NCI-H187 treated with DMSO at 0.1 percent for 48 hours (cell line): ENCODE results near the gene ARHGAP26.

Experiments
- DNase-seq: peaks from one replicate; lab custom pipeline; 2025; lab: John Stamatoyannopoulos, UW

ARHGAP26 gene

GRCh38 chr5:143206196-143207053, 436.2 kb downstream of the ARHGAP26 start:
- no peak for DNase-seq

GRCh38 chr5:143207058-143207457, 436.9 kb downstream of the ARHGAP26 start:
- DNase-seq = no peak

- no peak for DNase-seq
Observed at GRCh38 chr5:143207563-143208364, 437.6 kb downstream of the ARHGAP26 start.

- DNase-seq = no peak
Observed at GRCh38 chr5:143208365-143208641, 438.1 kb downstream of the ARHGAP26 start.

- no peak for DNase-seq
Observed at GRCh38 chr5:143208781-143209510, 438.8 kb downstream of the ARHGAP26 start.

GRCh38 chr5:143209881-143210395, 439.8 kb downstream of the ARHGAP26 start:
- no peak for DNase-seq

- DNase-seq = no peak
Observed at GRCh38 chr5:143210576-143210975, 440.4 kb downstream of the ARHGAP26 start.

GRCh38 chr5:143212261-143212660, 442.1 kb downstream of the ARHGAP26 start:
- DNase-seq = no peak

GRCh38 chr5:143213231-143213850, 443.2 kb downstream of the ARHGAP26 start:
- DNase-seq = no peak

GRCh38 chr5:143213851-143214363, 443.7 kb downstream of the ARHGAP26 start:
- no peak for DNase-seq

- no peak for DNase-seq
Observed at GRCh38 chr5:143214458-143214857, 444.3 kb downstream of the ARHGAP26 start.

- no peak for DNase-seq
Observed at GRCh38 chr5:143214890-143215289, 444.7 kb downstream of the ARHGAP26 start.

- DNase-seq = no peak
Observed at GRCh38 chr5:143215690-143216089, 445.5 kb downstream of the ARHGAP26 start.

- DNase-seq = no peak
Observed at GRCh38 chr5:143216211-143216610, 446.0 kb downstream of the ARHGAP26 start.

GRCh38 chr5:143217065-143217803, 447.1 kb downstream of the ARHGAP26 start:
- DNase-seq = no peak

- DNase-seq = no peak
Observed at GRCh38 chr5:143217804-143218160, 447.6 kb downstream of the ARHGAP26 start.

- DNase-seq = peak; percentile 42
Observed at GRCh38 chr5:143218517-143219170, 448.5 kb downstream of the ARHGAP26 start.

GRCh38 chr5:143219696-143220095, 449.5 kb downstream of the ARHGAP26 start:
- DNase-seq = no peak

GRCh38 chr5:143220748-143221251, 450.6 kb downstream of the ARHGAP26 start:
- DNase-seq = no peak
